ENCODE results near the gene NPAS3.

GRCh38 chr14:33700052-33700451 is 761.4 kb downstream of the NPAS3 start:
- TF ChIP-seq CTCF (IDR thresholded peaks at IDR 0.05) (no peak), POLR2A (IDR thresholded peaks at IDR 0.05) (no peak)
